ENCODE measurements around the gene RBM33. TPM values are rescaled to one million over a fixed set of nuclear protein-coding genes. Genes with fewer than 3 reads are reported as not detected.

The RBM33 gene
- total and polyA plus RNA-seq, 9 of the 15 experiments (the other 6 are each of a cell fraction or from before 2014, with no cell fraction given), result 4.4 to 80.7 (median 27.3) TPM

DNA sequence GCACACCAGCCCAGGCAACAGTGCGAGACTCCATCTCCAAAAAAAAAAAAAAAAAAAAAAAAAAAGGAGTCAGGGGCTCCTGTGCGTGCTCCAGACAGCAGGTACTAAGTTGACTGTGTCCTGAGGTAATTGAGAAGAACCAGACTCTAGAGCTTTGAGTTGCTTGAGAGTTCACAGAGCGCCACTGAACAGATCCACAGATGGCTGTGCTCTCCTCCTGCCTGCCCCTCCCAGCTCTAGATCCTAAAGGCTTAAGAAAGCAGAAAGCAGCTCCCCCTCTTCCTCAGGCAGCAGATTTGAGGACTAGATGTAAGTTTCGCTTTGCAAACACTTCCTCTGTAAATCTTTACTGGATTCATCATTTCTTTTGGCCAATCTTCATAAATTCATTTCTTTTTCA, 129.1 kb downstream of the RBM33 start:
- FAIRE-seq, result no peak
- TF ChIP-seq TGIF2 (CRISPR knock-in tag; IDR thresholded peaks at IDR 0.05), result no peak
- intact Hi-C loops (cut with micrococcal nuclease) (no loop called here), in situ Hi-C loops (cut with MboI) (loop anchor here (25.0 kb wide), 1 partner anchor 386 kb away; no protein-coding TSS in a partner anchor)
- Histone ChIP-seq H2AFZ (ENCODE audit: low read depth, low read length) (no peak overlapping the region), H3K36me3 (ENCODE audit: control insufficient read depth, insufficient read depth, low read length) (peaks cover 95% of the 10 kb centered on the region), H3K79me2 (ENCODE audit: control insufficient read depth, insufficient read depth, low read length) (no peaks in the 10 kb centered on the region), H4K20me1 (replicated peaks; ENCODE audit: control insufficient read depth, insufficient read depth, low read length) (peaks cover 3% of the 10 kb centered on the region; the same call in 1 of the 2 replicates), H3K4me3 (no peak overlapping the region), H3K9me1 (ENCODE audit: control insufficient read depth, insufficient read depth, low read length) (peaks cover 3% of the 10 kb centered on the region), H3K9ac (ENCODE audit: insufficient read depth in 1 of 2, low read depth in 2 of 2, low read length in 2 of 2) (no peak overlapping the region), H3K4me1 (replicated peaks in 1 of 2; ENCODE audit: control insufficient read depth in 2 of 2, insufficient read depth in 2 of 2, low read length in 2 of 2) (no peaks in the 10 kb centered on the region), H3K4me2 (ENCODE audit: insufficient read depth, low read length) (no peak overlapping the region), H3K27me3 (ENCODE audit: control insufficient read depth in 2 of 2, insufficient read depth in 2 of 2, low read length in 2 of 2) (no peaks in the 10 kb centered on the region), H3K9me3 (replicated peaks; ENCODE audit: control insufficient read depth, insufficient read depth, low read depth, low read length) (no peaks in the 10 kb centered on the region), H3K27ac (ENCODE audit: extremely low read depth, low read depth, low read length) (no peak overlapping the region)
- WGBS (ENCODE audit: insufficient coverage, low coverage, missing lambda C conversion rate), result 90% methylated on average over 2 of the region's 4 CpGs
- ChIA-PET CTCF (ENCODE audit: low intra/inter-chr PET ratio) (no interaction called here), POLR2A (interaction anchor here (0.6 to 1.4 kb wide), 2 partner anchors 19 to 274 kb away, joined by 3 read pairs; no protein-coding TSS in a partner anchor)
- DNase-seq (ENCODE audit: extremely low read depth in 1 of 4, low spot score in 3 of 4), result no peak
- no peak for ATAC-seq
- no TSS peak for BruUV-seq (replicated peaks)

- H3K27me3 ChIP-seq (ENCODE audit: control insufficient read depth in 2 of 2, insufficient read depth in 2 of 2, low read length in 2 of 2), result no peaks in the 10 kb centered on the region
- H3K9me1 ChIP-seq (ENCODE audit: control insufficient read depth, insufficient read depth, low read length), result peaks cover 3% of the 10 kb centered on the region
- no peak overlapping the region for H3K27ac ChIP-seq (ENCODE audit: extremely low read depth, low read depth, low read length)
- H3K9ac ChIP-seq (ENCODE audit: insufficient read depth in 1 of 2, low read depth in 2 of 2, low read length in 2 of 2), result no peak overlapping the region
- 95% methylated on average over 14 of the region's 14 CpGs for WGBS (ENCODE audit: insufficient coverage, low coverage, missing lambda C conversion rate)
- peaks cover 94% of the 10 kb centered on the region for H3K36me3 ChIP-seq (ENCODE audit: control insufficient read depth, insufficient read depth, low read length)
- no peak for ATAC-seq
- in situ Hi-C loops (cut with MboI), result loop anchor here (25.0 kb wide), 1 partner anchor 388 kb away; no protein-coding TSS in a partner anchor
- CTCF ChIA-PET (ENCODE audit: low intra/inter-chr PET ratio), result no interaction called here
- FAIRE-seq, result no peak
- H2AFZ ChIP-seq (ENCODE audit: low read depth, low read length), result no peak overlapping the region
- no peak overlapping the region for H3K4me3 ChIP-seq
- no peaks in the 10 kb centered on the region for H3K79me2 ChIP-seq (ENCODE audit: control insufficient read depth, insufficient read depth, low read length)
- no peaks in the 10 kb centered on the region for H3K4me1 ChIP-seq (replicated peaks in 1 of 2; ENCODE audit: control insufficient read depth in 2 of 2, insufficient read depth in 2 of 2, low read length in 2 of 2)
- BruUV-seq (replicated peaks), result no TSS peak
- POLR2A ChIA-PET, result no interaction called here
- intact Hi-C loops (cut with micrococcal nuclease), result no loop called here
- DNase-seq (ENCODE audit: extremely low read depth in 1 of 4, low spot score in 3 of 4), result no peak
- H3K9me3 ChIP-seq (replicated peaks; ENCODE audit: control insufficient read depth, insufficient read depth, low read depth, low read length), result no peaks in the 10 kb centered on the region
- H3K4me2 ChIP-seq (ENCODE audit: insufficient read depth, low read length), result no peak overlapping the region
- H4K20me1 ChIP-seq (replicated peaks; ENCODE audit: control insufficient read depth, insufficient read depth, low read length), result no peaks in the 10 kb centered on the region; the same call in 1 of the 2 replicates
- TF ChIP-seq ZBTB5 (IDR thresholded peaks at IDR 0.05) (no peak), ZNF583 (CRISPR knock-in tag; IDR thresholded peaks at IDR 0.05) (no peak), ZNF212 (CRISPR knock-in tag; IDR thresholded peaks at IDR 0.05) (no peak), RAD51 (IDR thresholded peaks at IDR 0.05; ENCODE audit: borderline replicate concordance, low read depth) (no peak), ARID1B (IDR thresholded peaks at IDR 0.05) (no peak), ELF4 (CRISPR knock-in tag; IDR thresholded peaks at IDR 0.05) (no peak), ZNF449 (CRISPR knock-in tag; IDR thresholded peaks at IDR 0.05) (no peak), POU5F1 (IDR thresholded peaks at IDR 0.05; ENCODE audit: borderline replicate concordance, low read depth, low read length, partially characterized antibody) (no peak), MYNN (IDR thresholded peaks at IDR 0.05) (no peak), MYNN (CRISPR knock-in tag; IDR thresholded peaks at IDR 0.05) (no peak), TFAP4 (CRISPR knock-in tag; IDR thresholded peaks at IDR 0.05; ENCODE audit: borderline replicate concordance) (no peak), POLR2H (tag; IDR thresholded peaks at IDR 0.05; ENCODE audit: low read depth) (no peak)
These were observed 130.5 kb downstream of the RBM33 start for GRCh38 chr7:155774947-155775346.

All from K562 (cell line).